ENCODE data around the gene ZNRD2.
A peak's percentile ranks its signal among the peaks of the same experiment; 100 is the strongest.
"Not testable (repeated sequence)": the region's sequence is repeated elsewhere in the genome, so short reads cannot be mapped to it uniquely, and the experiment has no call there.

ZNRD2 gene

GRCh38 chr11:65555693-65556231, 14.5 kb upstream of the ZNRD2 start:
- DNase-seq (ENCODE audit: low spot score), result no peak

- no peak for DNase-seq (ENCODE audit: low spot score)
Observed at GRCh38 chr11:65556470-65557279, 13.6 kb upstream of the ZNRD2 start.

- DNase-seq (ENCODE audit: low spot score), result no peak
Observed at GRCh38 chr11:65557280-65558001, 12.8 kb upstream of the ZNRD2 start.

GRCh38 chr11:65558002-65558929, 12.0 kb upstream of the ZNRD2 start, which contains the start of gene LTBP3:
Gene LTBP3 (minus strand): TSS chr11:65558359. CDS start chr11:65557959, 400 bp downstream.
- no peak for DNase-seq (ENCODE audit: low spot score)

GRCh38 chr11:65558930-65559509, 11.3 kb upstream of the ZNRD2 start:
- DNase-seq (ENCODE audit: low spot score), result no peak

GRCh38 chr11:65559535-65559934, 10.7 kb upstream of the ZNRD2 start:
- no peak for DNase-seq (ENCODE audit: low spot score)

GRCh38 chr11:65559951-65560537, 10.2 kb upstream of the ZNRD2 start:
- DNase-seq (ENCODE audit: low spot score), result peak; percentile 85

- peak; percentile 90 for DNase-seq (ENCODE audit: low spot score)
Observed at GRCh38 chr11:65560555-65561418, 9.5 kb upstream of the ZNRD2 start.

- no peak for DNase-seq (ENCODE audit: low spot score)
Observed at GRCh38 chr11:65562020-65562419, 8.3 kb upstream of the ZNRD2 start.

- no peak for DNase-seq (ENCODE audit: low spot score)
Observed at GRCh38 chr11:65562788-65563187, 7.5 kb upstream of the ZNRD2 start.

- DNase-seq (ENCODE audit: low spot score), result no peak
Observed at GRCh38 chr11:65563601-65564000, 6.7 kb upstream of the ZNRD2 start.

GRCh38 chr11:65564879-65565559, 5.3 kb upstream of the ZNRD2 start:
- DNase-seq (ENCODE audit: low spot score), result not testable (repeated sequence)

GRCh38 chr11:65565624-65566453, 4.4 kb upstream of the ZNRD2 start:
- DNase-seq (ENCODE audit: low spot score), result no peak

- DNase-seq (ENCODE audit: low spot score), result no peak
Observed at GRCh38 chr11:65569164-65569972, 909 bp upstream of the ZNRD2 start.

GRCh38 chr11:65571420-65571819, 1.1 kb downstream of the ZNRD2 start:
- no peak for DNase-seq (ENCODE audit: low spot score)

- DNase-seq (ENCODE audit: low spot score), result no peak
Observed at GRCh38 chr11:65571940-65572339, 1.7 kb downstream of the ZNRD2 start.

GRCh38 chr11:65572356-65573051, 2.2 kb downstream of the ZNRD2 start, which contains the start of gene FAM89B:
Gene FAM89B (plus strand): TSS chr11:65572538. CDS start chr11:65572670, 132 bp downstream.
- no peak for DNase-seq (ENCODE audit: low spot score)

Data from kidney capillary endothelial cell (primary cell).